B cell (primary cell): ENCODE data around the gene MAMDC4. TPM values are rescaled to one million over a fixed set of nuclear protein-coding genes. Genes with fewer than 3 reads are reported as not detected.

Experiments used
- ATAC-seq: fragments of 200-7000 bp; cut with Tn5 transposase; one replicate; pipeline ENCODE4 v1.10.0; 2021; ENCODE audit warnings: low read depth, mild to moderate bottlenecking, moderate number of reproducible peaks, moderate library complexity
- CTCF ChIA-PET: fragments of 350-600 bp; sonication (Branson Sonifier 250); formaldehyde crosslinking; loops from one replicate; lab custom pipeline; 2021; ENCODE audit warnings: antibody characterized with exemption, inconsistent platforms; lab: Charles Lee
- POLR2A ChIA-PET: fragments of 350-600 bp; sonication (Branson Sonifier 250); formaldehyde crosslinking; loops from one replicate; lab custom pipeline; 2021; ENCODE audit warnings: antibody characterized with exemption; lab: Charles Lee
- DNase-seq: peaks from one replicate; pipeline ENCODE4 v3.0.0; 2013
- H2AFZ ChIP-seq: 2 replicates; pipeline ENCODE4 v1.6.1; 2012; ENCODE audit warnings: mild to moderate bottlenecking, low read depth, low read length; ENCODE audit not compliant: insufficient read depth, poor library complexity, severe bottlenecking
- H3K27ac ChIP-seq, 2 donors: 1 replicate in 1 of 2; 2 replicates in 1 of 2; pipeline ENCODE4 v1.5.1; 2012 to 2013; ENCODE audit warnings: low read length in 2 of 2, mild to moderate bottlenecking in 2 of 2, moderate library complexity in 1 of 2
- H3K27me3 ChIP-seq, 4 experiments: fragments of 200-600 bp in 1 of 4; sonication (generic) in 1 of 4; replicated peaks in 1 of 4; 1 replicate in 2 of 4; 2 replicates in 2 of 4; pipeline versions ENCODE4 v1.6.1 to v1.7.0; 2013 to 2016; ENCODE audit warnings: low read length in 3 of 4, mild to moderate bottlenecking in 2 of 4, mixed read lengths in 1 of 4, moderate library complexity in 1 of 4; ENCODE audit not compliant: insufficient read depth in 4 of 4, control insufficient read depth in 3 of 4; ENCODE audit errors: control extremely low read depth in 1 of 4
- H3K36me3 ChIP-seq, 2 experiments: replicated peaks in 1 of 2; 1 replicate in 1 of 2; 2 replicates in 1 of 2; pipeline versions ENCODE4 v1.6.1 to v1.7.1; 2013; ENCODE audit warnings: low read length in 1 of 2; ENCODE audit not compliant: insufficient read depth in 2 of 2, control insufficient read depth in 1 of 2; ENCODE audit errors: control extremely low read depth in 1 of 2, extremely low read depth in 1 of 2
- H3K4me1 ChIP-seq, 2 donors: fragments of 200-600 bp in 1 of 2; sonication (generic) in 1 of 2; 1 replicate in 1 of 2; 2 replicates in 1 of 2; pipeline versions ENCODE4 v1.5.1 to v1.6.1; 2013 to 2017; ENCODE audit warnings: low read length in 2 of 2; ENCODE audit not compliant: control insufficient read depth in 2 of 2, insufficient read depth in 2 of 2
- H3K4me2 ChIP-seq: replicated peaks from 2 replicates; pipeline ENCODE3; 2012; ENCODE audit warnings: mild to moderate bottlenecking, low read depth, low read length; ENCODE audit not compliant: poor library complexity, severe bottlenecking
- H3K4me3 ChIP-seq, 5 experiments: fragments of 200-600 bp in 1 of 5; sonication (generic) in 1 of 5; 1 replicate in 3 of 5; 2 replicates in 2 of 5; pipeline versions ENCODE4 v1.5.1 to v1.7.0; 2011 to 2016; ENCODE audit warnings: low read length in 4 of 5, mild to moderate bottlenecking in 4 of 5, low read depth in 2 of 5, control low read depth in 1 of 5, moderate library complexity in 1 of 5; ENCODE audit not compliant: insufficient read depth in 1 of 5; ENCODE audit errors: control extremely low read depth in 1 of 5, extremely low read depth in 1 of 5
- H3K79me2 ChIP-seq: fragments of 200-600 bp; sonication (generic); one replicate; pipeline ENCODE4 v1.6.0; 2016; ENCODE audit warnings: low read length; ENCODE audit not compliant: control insufficient read depth, insufficient read depth
- H3K9ac ChIP-seq: fragments of 200-600 bp; sonication (generic); 2 replicates; pipeline ENCODE4 v1.6.1; 2017; ENCODE audit warnings: mild to moderate bottlenecking, low read length, moderate library complexity
- H3K9me3 ChIP-seq, 3 donors: one replicate each; pipeline versions ENCODE4 v1.6.1 to v1.7.1; 2013; ENCODE audit warnings: low read length in 2 of 3; ENCODE audit not compliant: control insufficient read depth in 2 of 3, insufficient read depth in 1 of 3; ENCODE audit errors: control extremely low read depth in 1 of 3
- H4K20me1 ChIP-seq: 2 replicates; pipeline ENCODE4 v1.6.0; 2012; ENCODE audit warnings: mild to moderate bottlenecking, low read length; ENCODE audit not compliant: insufficient read depth, control insufficient read depth, poor library complexity, severe bottlenecking
- H3K27ac Mint-ChIP-seq: one replicate; pipeline ENCODE4 v1.8.0; 2021; ENCODE audit warnings: mixed read lengths
- H3K27me3 Mint-ChIP-seq: one replicate; pipeline ENCODE4 v1.8.0; 2021; ENCODE audit warnings: mixed read lengths
- H3K4me1 Mint-ChIP-seq: one replicate; pipeline ENCODE4 v1.8.0; 2021; ENCODE audit warnings: mixed read lengths
- H3K4me3 Mint-ChIP-seq: one replicate; pipeline ENCODE4 v1.8.0; 2021; ENCODE audit warnings: mixed read lengths
- H3K9me3 Mint-ChIP-seq: one replicate; pipeline ENCODE4 v1.8.0; 2022; ENCODE audit warnings: mixed read lengths; ENCODE audit not compliant: insufficient read depth
- EZH2 ChIP-seq: IDR thresholded peaks from 2 replicates; pipeline ENCODE4 v1.6.1; 2012; ENCODE audit warnings: borderline replicate concordance, low read depth, mild to moderate bottlenecking, moderate library complexity, low read length; ENCODE audit not compliant: insufficient read depth, poor library complexity, severe bottlenecking
- WGBS: methylation state at CpG from one replicate; pipeline ENCODE4 v1.1.5; 2013; ENCODE audit warnings: missing lambda C conversion rate; ENCODE audit not compliant: insufficient coverage; 5-methylcytosine and 5-hydroxymethylcytosine counted together
- intact Hi-C: fragments of 100-400 bp; cut with micrococcal nuclease; formaldehyde crosslinking; loops from one replicate; pipeline ENCODE4 v1.10.0; 2022
- polyA plus RNA-seq: library from polyadenylated mRNA; depleted of rRNA; stranded (reverse); fragments of >200 nt; gene quantifications from 2 replicates; pipeline ENCODE4 v1.2.3, GENCODE V29; 2012
- total RNA-seq, 2 donors: library from RNA; stranded (reverse); fragments of 120-200 nt in 1 of 2; gene quantifications; 1 replicate in 1 of 2; 2 replicates in 1 of 2; pipeline versions ENCODE4 v1.2.3 to v1.2.4, GENCODE V29; 2013 to 2022
- TF ChIP-seq, protein P1 (sequence below): fragments of 200-600 bp; IDR thresholded peaks from one replicate; pipeline ENCODE4 v1.8.0; 2022; ENCODE audit warnings: antibody characterized with exemption, mild to moderate bottlenecking

MAMDC4 gene
- total and polyA plus RNA-seq, 2 donors (not counting 1 experiment from before 2014, with no cell fraction given): 5.4 to 6.8 TPM

DNA sequence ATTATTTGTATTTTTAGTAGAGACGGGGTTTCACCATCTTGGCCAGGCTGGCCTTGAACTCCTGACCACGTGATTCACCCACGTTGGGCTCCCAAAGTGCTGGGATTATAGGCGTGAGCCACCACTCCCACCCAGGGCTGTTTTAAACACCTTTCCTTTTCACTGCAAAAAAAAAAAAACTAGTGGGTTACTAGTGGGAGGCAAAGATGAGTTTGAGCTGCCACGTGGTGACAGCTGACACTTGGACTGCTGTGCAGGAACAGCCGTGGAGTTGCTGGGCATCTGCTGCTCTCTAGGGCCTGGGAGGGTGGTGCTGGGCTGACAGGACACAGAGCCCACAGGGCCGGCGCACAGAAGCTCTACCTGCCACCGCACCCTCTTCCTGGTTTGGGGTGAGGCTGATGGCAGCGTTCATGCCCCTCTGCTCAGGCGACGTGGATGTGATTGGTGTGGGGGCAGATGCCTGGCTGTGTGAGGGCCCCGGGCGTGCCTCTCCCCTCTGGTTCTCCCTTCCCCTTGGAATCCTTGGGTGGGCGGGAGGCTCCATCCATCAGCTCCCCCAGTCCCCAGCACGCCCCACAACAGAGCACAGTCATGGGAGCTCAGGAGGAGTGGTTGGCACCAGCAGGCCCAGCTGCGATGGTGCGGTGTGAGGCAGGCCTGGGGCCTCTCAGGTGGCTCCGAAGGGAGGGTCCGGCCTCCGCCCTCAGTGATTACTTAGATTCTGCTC lies 27.5 kb upstream of the MAMDC4 start:
- Histone ChIP-seq H3K4me1 (peaks cover 0 to 4% of the 10 kb centered on the region in 2 donors), H2AFZ (no peak overlapping the region), H3K36me3 (peaks cover 2 to 31% of the 10 kb centered on the region in 2 experiments), H3K79me2 (peaks cover 4% of the 10 kb centered on the region), H3K27me3 (no peaks in the 10 kb centered on the region), H3K4me3 (no peak overlapping the region), H3K4me2 (no peak overlapping the region), H3K27ac (no peak overlapping the region), H3K9me3 (no peaks in the 10 kb centered on the region), H4K20me1 (peaks cover 28% of the 10 kb centered on the region), H3K9ac (no peak overlapping the region)
- Mint-ChIP-seq H3K27me3 (no peaks in the 10 kb centered on the region), H3K27ac (no peak overlapping the region), H3K4me3 (no peak overlapping the region), H3K9me3 (no peaks in the 10 kb centered on the region), H3K4me1 (peaks cover 5% of the 10 kb centered on the region)
- CTCF ChIA-PET: interaction anchor here (1.4 kb wide), 1 partner anchor 18 kb away, joined by 4 read pairs; the partner anchor contains the start of gene AJM1
- TF ChIP-seq, protein P1, sequence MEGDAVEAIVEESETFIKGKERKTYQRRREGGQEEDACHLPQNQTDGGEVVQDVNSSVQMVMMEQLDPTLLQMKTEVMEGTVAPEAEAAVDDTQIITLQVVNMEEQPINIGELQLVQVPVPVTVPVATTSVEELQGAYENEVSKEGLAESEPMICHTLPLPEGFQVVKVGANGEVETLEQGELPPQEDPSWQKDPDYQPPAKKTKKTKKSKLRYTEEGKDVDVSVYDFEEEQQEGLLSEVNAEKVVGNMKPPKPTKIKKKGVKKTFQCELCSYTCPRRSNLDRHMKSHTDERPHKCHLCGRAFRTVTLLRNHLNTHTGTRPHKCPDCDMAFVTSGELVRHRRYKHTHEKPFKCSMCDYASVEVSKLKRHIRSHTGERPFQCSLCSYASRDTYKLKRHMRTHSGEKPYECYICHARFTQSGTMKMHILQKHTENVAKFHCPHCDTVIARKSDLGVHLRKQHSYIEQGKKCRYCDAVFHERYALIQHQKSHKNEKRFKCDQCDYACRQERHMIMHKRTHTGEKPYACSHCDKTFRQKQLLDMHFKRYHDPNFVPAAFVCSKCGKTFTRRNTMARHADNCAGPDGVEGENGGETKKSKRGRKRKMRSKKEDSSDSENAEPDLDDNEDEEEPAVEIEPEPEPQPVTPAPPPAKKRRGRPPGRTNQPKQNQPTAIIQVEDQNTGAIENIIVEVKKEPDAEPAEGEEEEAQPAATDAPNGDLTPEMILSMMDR: no peak
- no peak for TF ChIP-seq EZH2
- DNase-seq (no peak), ATAC-seq (no peak)
- 98% methylated on average over 9 of the region's 21 CpGs for WGBS
- intact Hi-C loops: no loop called here
- POLR2A ChIA-PET: no interaction called here
